Smooth muscle cell (in vitro differentiated cells): Measurements from ENCODE around the gene BMP7. TPM values are rescaled to one million over a fixed set of nuclear protein-coding genes. Genes with fewer than 3 reads are reported as not detected.

Source experiments
- DNase-seq: peaks from one replicate; lab custom pipeline; 2025; ENCODE audit not compliant: unreplicated experiment; lab: John Stamatoyannopoulos, UW
- H2AFZ ChIP-seq: fragments of 200-600 bp; sonication (generic); 2 replicates; pipeline ENCODE4 v1.6.0; 2016; ENCODE audit warnings: antibody characterized with exemption, low read depth, mild to moderate bottlenecking
- H3F3A ChIP-seq: fragments of 200-600 bp; sonication (generic); 2 replicates; pipeline ENCODE4 v1.6.0; 2017; ENCODE audit warnings: antibody characterized with exemption, low read depth
- H3K27ac ChIP-seq: fragments of 200-600 bp; sonication (generic); 2 replicates; pipeline ENCODE4 v1.5.1; 2016; ENCODE audit warnings: low read depth, mild to moderate bottlenecking
- H3K27me3 ChIP-seq: fragments of 200-600 bp; sonication (generic); 2 replicates; pipeline ENCODE4 v1.6.1; 2016; ENCODE audit warnings: low read depth, mild to moderate bottlenecking
- H3K36me3 ChIP-seq: fragments of 200-600 bp; sonication (generic); 2 replicates; pipeline ENCODE4 v1.5.1; 2016; ENCODE audit warnings: low read depth
- H3K4me1 ChIP-seq: fragments of 200-600 bp; sonication (generic); 2 replicates; pipeline ENCODE4 v1.5.1; 2016; ENCODE audit warnings: low read depth
- H3K4me2 ChIP-seq: fragments of 200-600 bp; sonication (generic); 2 replicates; pipeline ENCODE4 v1.6.0; 2016; ENCODE audit warnings: mild to moderate bottlenecking
- H3K4me3 ChIP-seq: fragments of 200-600 bp; sonication (generic); 2 replicates; pipeline ENCODE4 v1.5.1; 2016; ENCODE audit warnings: mild to moderate bottlenecking
- H3K79me2 ChIP-seq: fragments of 200-600 bp; sonication (generic); 2 replicates; pipeline ENCODE4 v1.6.0; 2016; ENCODE audit warnings: low read depth, mild to moderate bottlenecking
- H3K9ac ChIP-seq: fragments of 200-600 bp; sonication (generic); 2 replicates; pipeline ENCODE4 v1.6.0; 2016; ENCODE audit warnings: low read depth
- H3K9me3 ChIP-seq: fragments of 200-600 bp; sonication (generic); replicated peaks from 2 replicates; pipeline ENCODE4 v1.5.1; 2016; ENCODE audit warnings: low read depth
- H4K20me1 ChIP-seq: fragments of 200-600 bp; sonication (generic); 2 replicates; pipeline ENCODE4 v1.6.0; 2016; ENCODE audit warnings: low read depth
- CTCF ChIP-seq: fragments of 200-600 bp; sonication (generic); IDR thresholded peaks from 2 replicates; pipeline ENCODE4 v1.5.1; 2017; ENCODE audit warnings: borderline replicate concordance, mild to moderate bottlenecking, antibody characterized with exemption; ENCODE audit not compliant: insufficient read depth, poor library complexity, severe bottlenecking
- WGBS: methylation state at CpG from one replicate; pipeline ENCODE4 v1.1.7; 2016; ENCODE audit warnings: low lambda C conversion rate; 5-methylcytosine and 5-hydroxymethylcytosine counted together
- polyA plus RNA-seq: library from polyadenylated mRNA; unstranded; fragments of >200 nt; fragmentation: Nextera tagmentation; extraction: Ambion mirVana; gene quantifications from 2 replicates; pipeline ENCODE4 v1.2.1, GENCODE V29; 2016
- total RNA-seq: library from RNA; depleted of rRNA; stranded (reverse); fragments of >200 nt; gene quantifications from 2 replicates; pipeline ENCODE4 v1.2.3, GENCODE V29; 2014

BMP7 gene
- total and polyA plus RNA-seq, 2 experiments from 2014 or later, result 18.1 to 28.3 TPM

- Histone ChIP-seq H3K4me2 (no peak overlapping the region), H3K36me3 (no peaks in the 10 kb centered on the region), H3K27ac (no peak overlapping the region), H3K4me1 (peaks cover 9% of the 10 kb centered on the region), H3K79me2 (no peaks in the 10 kb centered on the region), H3K27me3 (no peaks in the 10 kb centered on the region), H3F3A (peaks cover 13% of the 10 kb centered on the region), H2AFZ (no peak overlapping the region), H3K9me3 (no peaks in the 10 kb centered on the region), H4K20me1 (no peaks in the 10 kb centered on the region), H3K9ac (no peak overlapping the region), H3K4me3 (no peak overlapping the region)
- no peak for TF ChIP-seq CTCF
- DNase-seq, result no peak
- WGBS, result 96% methylated on average over 13 of the region's 13 CpGs
Observed at GRCh38 chr20:57165427-57166004, 100.9 kb downstream of the BMP7 start.

- no peak overlapping the region for H2AFZ ChIP-seq
- H3K4me3 ChIP-seq, result no peak overlapping the region
- no peak overlapping the region for H3K9ac ChIP-seq
- H3K36me3 ChIP-seq, result no peaks in the 10 kb centered on the region
- H3K4me1 ChIP-seq, result peaks cover 9% of the 10 kb centered on the region
- no peak for DNase-seq
- no peak overlapping the region for H3K4me2 ChIP-seq
- H3K27ac ChIP-seq, result no peak overlapping the region
- H3K27me3 ChIP-seq, result no peaks in the 10 kb centered on the region
- TF ChIP-seq CTCF, result no peak
- H3K79me2 ChIP-seq, result no peaks in the 10 kb centered on the region
- 98% methylated on average over 7 of the region's 7 CpGs for WGBS
- H3F3A ChIP-seq, result peaks cover 13% of the 10 kb centered on the region
- no peaks in the 10 kb centered on the region for H4K20me1 ChIP-seq
- H3K9me3 ChIP-seq, result no peaks in the 10 kb centered on the region
Observed at GRCh38 chr20:57164872-57165271, 101.6 kb downstream of the BMP7 start.

GRCh38 chr20:57163041-57163440, 103.4 kb downstream of the BMP7 start:
- no peak for TF ChIP-seq CTCF
- peaks cover 3% of the 10 kb centered on the region for H3K4me1 ChIP-seq
- no peaks in the 10 kb centered on the region for H3K79me2 ChIP-seq
- WGBS, result 92% methylated on average over 2 of the region's 2 CpGs
- H3K27ac ChIP-seq, result no peak overlapping the region
- no peaks in the 10 kb centered on the region for H4K20me1 ChIP-seq
- H3K27me3 ChIP-seq, result no peaks in the 10 kb centered on the region
- no peak overlapping the region for H3K4me3 ChIP-seq
- no peak overlapping the region for H3K4me2 ChIP-seq
- H3F3A ChIP-seq, result no peaks in the 10 kb centered on the region
- H3K9ac ChIP-seq, result no peak overlapping the region
- no peak overlapping the region for H2AFZ ChIP-seq
- no peaks in the 10 kb centered on the region for H3K36me3 ChIP-seq
- no peak for DNase-seq
- no peaks in the 10 kb centered on the region for H3K9me3 ChIP-seq

- no peaks in the 10 kb centered on the region for H3K27me3 ChIP-seq
- H3K9me3 ChIP-seq, result no peaks in the 10 kb centered on the region
- H3K79me2 ChIP-seq, result no peaks in the 10 kb centered on the region
- WGBS, result 90% methylated on average over 5 of the region's 5 CpGs
- H3K4me3 ChIP-seq, result no peak overlapping the region
- H3K36me3 ChIP-seq, result no peaks in the 10 kb centered on the region
- TF ChIP-seq CTCF, result no peak
- H2AFZ ChIP-seq, result no peak overlapping the region
- H3K4me1 ChIP-seq, result peaks cover 3% of the 10 kb centered on the region
- H3K9ac ChIP-seq, result no peak overlapping the region
- H3K4me2 ChIP-seq, result no peak overlapping the region
- H3F3A ChIP-seq, result no peaks in the 10 kb centered on the region
- no peaks in the 10 kb centered on the region for H4K20me1 ChIP-seq
- H3K27ac ChIP-seq, result no peak overlapping the region
- DNase-seq, result no peak
Observed at GRCh38 chr20:57162362-57162652, 104.1 kb downstream of the BMP7 start.
